SK-N-SH (cell line): ENCODE results near the gene ZNF628. TPM values are rescaled to one million over a fixed set of nuclear protein-coding genes. Genes with fewer than 3 reads are reported as not detected.

Experiments used
- CTCF ChIA-PET: fragments of 300-600, 350-600 bp; formaldehyde crosslinking; extraction: SDS; loops from one replicate; lab custom pipeline; 2021; lab: Yijun Ruan, JAX
- POLR2A ChIA-PET: fragments of 350-600 bp; sonication (Branson Sonifier 250); formaldehyde crosslinking; extraction: SDS; loops from one replicate; lab custom pipeline; 2020; ENCODE audit warnings: antibody characterized with exemption, inconsistent platforms; lab: Yijun Ruan, JAX
- DNase-seq: peaks from one replicate; pipeline ENCODE4 v3.0.0; 2012
- H2AFZ ChIP-seq: fragments of 200-600 bp; sonication (generic); 2 replicates; pipeline ENCODE4 v1.8.1; 2016; ENCODE audit warnings: antibody characterized with exemption, mild to moderate bottlenecking, low read depth
- H3F3A ChIP-seq: fragments of 200-600 bp; sonication (generic); replicated peaks from 2 replicates; pipeline ENCODE3; 2016; ENCODE audit warnings: antibody characterized with exemption, mild to moderate bottlenecking; ENCODE audit not compliant: insufficient read depth
- H3K27ac ChIP-seq, 2 experiments: fragments of 200-500 bp in 1 of 2; fragments of 200-600 bp in 1 of 2; sonication (Bioruptor generic) in 1 of 2; sonication (generic), shearing (Covaris generic) in 1 of 2; 2 replicates each; pipeline versions ENCODE4 v1.5.1 to v1.6.1; 2014 to 2016; ENCODE audit warnings: low read depth in 2 of 2, inconsistent platforms in 1 of 2, low read length in 1 of 2, mild to moderate bottlenecking in 1 of 2, mixed read lengths in 1 of 2
- H3K27me3 ChIP-seq: fragments of 200-600 bp; sonication (generic), shearing (Covaris generic); 2 replicates; pipeline ENCODE4 v1.6.1; 2016; ENCODE audit warnings: mixed run types; ENCODE audit not compliant: insufficient read depth
- H3K36me3 ChIP-seq, 2 experiments: fragments of 200-500 bp in 1 of 2; fragments of 200-600 bp in 1 of 2; sonication (Bioruptor generic) in 1 of 2; sonication (generic) in 1 of 2; replicated peaks in 1 of 2; 2 replicates each; pipeline versions ENCODE3 to v1.5.1; 2014 to 2016; ENCODE audit warnings: low read length in 1 of 2, mild to moderate bottlenecking in 1 of 2; ENCODE audit not compliant: insufficient read depth in 2 of 2, control insufficient read depth in 1 of 2
- H3K4me1 ChIP-seq, 2 experiments: fragments of 200-500 bp in 1 of 2; fragments of 200-600 bp in 1 of 2; sonication (Bioruptor generic) in 1 of 2; sonication (generic), shearing (Covaris generic) in 1 of 2; 2 replicates each; pipeline versions ENCODE4 v1.5.1 to v1.6.1; 2014 to 2016; ENCODE audit warnings: low read depth in 1 of 2, low read length in 1 of 2, mixed run types in 1 of 2; ENCODE audit not compliant: insufficient read depth in 2 of 2, control insufficient read depth in 1 of 2
- H3K4me2 ChIP-seq: fragments of 200-600 bp; sonication (generic), shearing (Covaris generic); 2 replicates; pipeline ENCODE4 v1.6.1; 2017; ENCODE audit warnings: mixed run types
- H3K4me3 ChIP-seq, 2 experiments: fragments of 200-500 bp in 1 of 2; fragments of 200-600 bp in 1 of 2; sonication (Bioruptor generic) in 1 of 2; sonication (generic), shearing (Covaris generic) in 1 of 2; 2 replicates each; pipeline versions ENCODE4 v1.5.1 to v1.8.1; 2014 to 2016; ENCODE audit warnings: low read depth in 2 of 2, inconsistent platforms in 1 of 2, low read length in 1 of 2, mild to moderate bottlenecking in 1 of 2, mixed read lengths in 1 of 2, moderate library complexity in 1 of 2
- H3K79me2 ChIP-seq: fragments of 200-600 bp; sonication (generic); 2 replicates; pipeline ENCODE4 v1.8.1; 2017; ENCODE audit warnings: mild to moderate bottlenecking; ENCODE audit not compliant: insufficient read depth
- H3K9ac ChIP-seq: fragments of 200-600 bp; sonication (generic); 2 replicates; pipeline ENCODE4 v1.6.1; 2017; ENCODE audit warnings: mixed run types
- H3K9me2 ChIP-seq: fragments of 200-600 bp; sonication (generic); 2 replicates; pipeline ENCODE4 v1.6.1; 2017; ENCODE audit warnings: mixed run types
- H3K9me3 ChIP-seq: fragments of 200-600 bp; sonication (generic); 2 replicates; pipeline ENCODE4 v1.6.1; 2017; ENCODE audit warnings: mixed run types, mild to moderate bottlenecking, moderate library complexity
- H4K20me1 ChIP-seq: fragments of 200-600 bp; sonication (generic); 2 replicates; pipeline ENCODE4 v1.6.1; 2017; ENCODE audit warnings: mild to moderate bottlenecking, mixed run types; ENCODE audit not compliant: insufficient read depth
- CHD2 ChIP-seq: fragments of 150-350 bp; IDR thresholded peaks from 2 replicates; pipeline ENCODE4 v1.6.1; 2018; ENCODE audit warnings: low read length; ENCODE audit not compliant: partially characterized antibody
- ELF1 ChIP-seq: IDR thresholded peaks from 2 replicates; pipeline ENCODE4 v1.4.0; 2012
- EP300 ChIP-seq, 2 experiments: IDR thresholded peaks; 2 replicates each; pipeline versions ENCODE4 v1.4.0 to v1.6.1; 2012; ENCODE audit warnings: borderline replicate concordance in 1 of 2, low read depth in 1 of 2, low read length in 1 of 2
- FOSL2 ChIP-seq: IDR thresholded peaks from 2 replicates; pipeline ENCODE4 v1.4.0; 2012; ENCODE audit warnings: low read depth, mild to moderate bottlenecking, moderate library complexity, borderline replicate concordance
- FOXJ3 ChIP-seq: sonication (generic); formaldehyde crosslinking; IDR thresholded peaks from 2 replicates; pipeline ENCODE4 v1.5.1; 2020; ENCODE audit warnings: mild to moderate bottlenecking, missing genetic modification reagents
- FOXM1 ChIP-seq: IDR thresholded peaks from 2 replicates; pipeline ENCODE4 v1.4.0; 2012; ENCODE audit warnings: low read depth, mild to moderate bottlenecking
- GABPA ChIP-seq: IDR thresholded peaks from 2 replicates; pipeline ENCODE4 v1.4.0; 2012; ENCODE audit warnings: low read depth, mild to moderate bottlenecking
- GATA2 ChIP-seq: sonication (generic); formaldehyde crosslinking; IDR thresholded peaks from 2 replicates; pipeline ENCODE4 v1.5.0; 2020; ENCODE audit warnings: mild to moderate bottlenecking, missing genetic modification reagents
- MXI1 ChIP-seq: IDR thresholded peaks from 2 replicates; pipeline ENCODE4 v1.6.1; 2012; ENCODE audit warnings: mild to moderate bottlenecking, low read depth, low read length, improper control_type of control experiment
- POLR2AphosphoS5 ChIP-seq: IDR thresholded peaks from 2 replicates; pipeline ENCODE4 v1.6.1; 2012; ENCODE audit warnings: low read depth, low read length
- REST ChIP-seq: IDR thresholded peaks from 2 replicates; pipeline ENCODE4 v1.6.1; 2012; ENCODE audit warnings: mild to moderate bottlenecking, low read depth, low read length, moderate library complexity
- RFX5 ChIP-seq: IDR thresholded peaks from 2 replicates; pipeline ENCODE4 v1.6.1; 2012; ENCODE audit warnings: mild to moderate bottlenecking, improper control_type of control experiment, low read length
- SMC3 ChIP-seq: IDR thresholded peaks from 2 replicates; pipeline ENCODE4 v1.6.1; 2012; ENCODE audit warnings: low read depth, low read length, improper control_type of control experiment
- TEAD4 ChIP-seq: IDR thresholded peaks from 2 replicates; pipeline ENCODE4 v1.4.0; 2012; ENCODE audit warnings: mild to moderate bottlenecking, borderline replicate concordance; ENCODE audit not compliant: insufficient read depth
- YY1 ChIP-seq: IDR thresholded peaks from 2 replicates; pipeline ENCODE4 v1.4.0; 2012; ENCODE audit warnings: low read depth, mild to moderate bottlenecking
- ZBTB33 ChIP-seq: IDR thresholded peaks from 2 replicates; pipeline ENCODE4 v1.4.0; 2012; ENCODE audit warnings: low read depth, borderline replicate concordance
- WGBS: methylation state at CpG from one replicate; pipeline ENCODE4 v1.1.6; 2017; ENCODE audit warnings: low lambda C conversion rate; 5-methylcytosine and 5-hydroxymethylcytosine counted together
- polyA plus RNA-seq, 3 experiments: library from polyadenylated mRNA; depleted of rRNA; stranded (reverse); fragments of >200 nt; gene quantifications; 2 replicates each; pipeline ENCODE4 v1.2.3, GENCODE V29; 2012
- TF ChIP-seq, protein P1 (sequence below): fragments of 150-350 bp; IDR thresholded peaks from 2 replicates; pipeline ENCODE4 v1.6.1; 2017; ENCODE audit warnings: antibody characterized with exemption, low read length, low read depth, borderline replicate concordance
- TF ChIP-seq, protein P2 (sequence below): fragments of 150-350 bp; IDR thresholded peaks from 2 replicates; pipeline ENCODE4 v1.6.1; 2016; ENCODE audit warnings: mild to moderate bottlenecking, low read depth, low read length

The ZNF628 gene
- polyA plus RNA-seq, 1 of the 3 experiments (the other 2 are of a cell fraction) = 1.6 TPM

GRCh38 chr19:55478364-55478763 lies 1.9 kb downstream of the ZNF628 start:
- no peak overlapping the region for H3K27ac ChIP-seq
- no peak overlapping the region for H2AFZ ChIP-seq
- H3K27me3 ChIP-seq = no peaks in the 10 kb centered on the region
- 96% methylated on average over 12 of the region's 12 CpGs for WGBS
- H3K9ac ChIP-seq = no peak overlapping the region
- no peaks in the 10 kb centered on the region for H3K9me2 ChIP-seq
- no peaks in the 10 kb centered on the region for H3K9me3 ChIP-seq
- H3K36me3 ChIP-seq = peaks cover 0 to 7% of the 10 kb centered on the region in 2 experiments
- CTCF ChIA-PET = interaction anchor here (5.7 to 7.8 kb wide), 2 partner anchors 11 to 26 kb away, joined by 45 to 46 read pairs; no protein-coding TSS in a partner anchor
- H3K4me2 ChIP-seq = peak overlapping the region; percentile 91
- H3K4me1 ChIP-seq = peaks cover 11 to 16% of the 10 kb centered on the region in 2 experiments; a peak in 2 of 4 replicates
- DNase-seq = no peak
- POLR2A ChIA-PET = no interaction called here
- H3K4me3 ChIP-seq = peak overlapping the region in 1 of 2 experiments; percentile 79; a peak in 1 of 4 replicates
- H4K20me1 ChIP-seq = no peaks in the 10 kb centered on the region
- TF ChIP-seq YY1 (no peak), TEAD4 (no peak), FOXM1 (no peak), GABPA (no peak), EP300 (IDR thresholded peaks at IDR 0.05; ENCODE audit: borderline replicate concordance in 1 of 2, low read depth in 1 of 2, low read length in 1 of 2) (no peak), RFX5 (no peak), FOSL2 (no peak), MXI1 (no peak), ELF1 (no peak), CHD2 (no peak), POLR2AphosphoS5 (no peak), FOXJ3 (CRISPR knock-in tag) (no peak), REST (no peak), SMC3 (no peak), GATA2 (CRISPR knock-in tag) (no peak), ZBTB33 (no peak)
- TF ChIP-seq, protein P1, sequence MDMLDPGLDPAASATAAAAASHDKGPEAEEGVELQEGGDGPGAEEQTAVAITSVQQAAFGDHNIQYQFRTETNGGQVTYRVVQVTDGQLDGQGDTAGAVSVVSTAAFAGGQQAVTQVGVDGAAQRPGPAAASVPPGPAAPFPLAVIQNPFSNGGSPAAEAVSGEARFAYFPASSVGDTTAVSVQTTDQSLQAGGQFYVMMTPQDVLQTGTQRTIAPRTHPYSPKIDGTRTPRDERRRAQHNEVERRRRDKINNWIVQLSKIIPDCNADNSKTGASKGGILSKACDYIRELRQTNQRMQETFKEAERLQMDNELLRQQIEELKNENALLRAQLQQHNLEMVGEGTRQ = no peak
- TF ChIP-seq, protein P2, sequence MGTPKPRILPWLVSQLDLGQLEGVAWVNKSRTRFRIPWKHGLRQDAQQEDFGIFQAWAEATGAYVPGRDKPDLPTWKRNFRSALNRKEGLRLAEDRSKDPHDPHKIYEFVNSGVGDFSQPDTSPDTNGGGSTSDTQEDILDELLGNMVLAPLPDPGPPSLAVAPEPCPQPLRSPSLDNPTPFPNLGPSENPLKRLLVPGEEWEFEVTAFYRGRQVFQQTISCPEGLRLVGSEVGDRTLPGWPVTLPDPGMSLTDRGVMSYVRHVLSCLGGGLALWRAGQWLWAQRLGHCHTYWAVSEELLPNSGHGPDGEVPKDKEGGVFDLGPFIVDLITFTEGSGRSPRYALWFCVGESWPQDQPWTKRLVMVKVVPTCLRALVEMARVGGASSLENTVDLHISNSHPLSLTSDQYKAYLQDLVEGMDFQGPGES = no peak
- peaks cover 11% of the 10 kb centered on the region for H3F3A ChIP-seq
- peaks cover 31% of the 10 kb centered on the region for H3K79me2 ChIP-seq
